CD4-positive, CD25-positive, alpha-beta regulatory T cell (primary cell): Measurements from ENCODE around the gene KRT6B. TPM values are rescaled to one million over a fixed set of nuclear protein-coding genes. Genes with fewer than 3 reads are reported as not detected.

Experiments
- ATAC-seq, 2 donors: fragments of 150-1000 bp; cut with Tn5 transposase; one replicate each; pipeline ENCODE4 v1.10.0; 2021; ENCODE audit warnings: low read depth in 2 of 2, moderate number of reproducible peaks in 2 of 2, moderate library complexity in 1 of 2
- DNase-seq, 3 donors: peaks; one replicate each; pipeline versions ENCODE4 v3.0.0 to v3.0.0-alpha.2; 2012 to 2022; ENCODE audit warnings: mixed read lengths in 1 of 3
- H3K27ac ChIP-seq: one replicate; pipeline ENCODE4 v1.7.0; 2013; ENCODE audit warnings: mild to moderate bottlenecking, low read length; ENCODE audit not compliant: insufficient read depth, poor library complexity, severe bottlenecking
- H3K27me3 ChIP-seq: one replicate; pipeline ENCODE4 v1.7.0; 2013; ENCODE audit warnings: low read length; ENCODE audit not compliant: control insufficient read depth, insufficient read depth
- H3K36me3 ChIP-seq: one replicate; pipeline ENCODE4 v1.7.0; 2013; ENCODE audit warnings: mild to moderate bottlenecking, low read length, moderate library complexity; ENCODE audit not compliant: control insufficient read depth, insufficient read depth
- H3K4me1 ChIP-seq: 2 replicates; pipeline ENCODE4 v1.7.0; 2013; ENCODE audit warnings: mild to moderate bottlenecking, low read length; ENCODE audit not compliant: insufficient read depth, control insufficient read depth, poor library complexity, severe bottlenecking
- H3K4me3 ChIP-seq: one replicate; pipeline ENCODE4 v1.7.0; 2013; ENCODE audit warnings: low read depth, mild to moderate bottlenecking, low read length, moderate library complexity
- H3K9me3 ChIP-seq, 2 experiments: 1 replicate in 1 of 2; 2 replicates in 1 of 2; pipeline ENCODE4 v1.7.0; 2013; ENCODE audit warnings: low read length in 2 of 2, mild to moderate bottlenecking in 1 of 2, moderate library complexity in 1 of 2; ENCODE audit not compliant: control insufficient read depth in 2 of 2
- H3K27ac Mint-ChIP-seq, 3 donors: one replicate each; pipeline ENCODE4 v1.8.0; 2020 to 2022; ENCODE audit warnings: mild to moderate bottlenecking in 3 of 3, mixed read lengths in 3 of 3, moderate library complexity in 2 of 3
- H3K27me3 Mint-ChIP-seq: one replicate; pipeline ENCODE4 v1.8.0; 2022; ENCODE audit warnings: mild to moderate bottlenecking, mixed read lengths
- H3K36me3 Mint-ChIP-seq: one replicate; pipeline ENCODE4 v1.8.0; 2020; ENCODE audit warnings: mixed read lengths
- H3K4me1 Mint-ChIP-seq, 4 donors: one replicate each; pipeline ENCODE4 v1.8.0; 2020 to 2022; ENCODE audit warnings: mixed read lengths in 4 of 4, mild to moderate bottlenecking in 1 of 4
- H3K4me3 Mint-ChIP-seq, 4 donors: one replicate each; pipeline ENCODE4 v1.8.0; 2020 to 2022; ENCODE audit warnings: mild to moderate bottlenecking in 4 of 4, mixed read lengths in 4 of 4, moderate library complexity in 3 of 4
- H3K9me3 Mint-ChIP-seq, 7 donors: one replicate each; pipeline ENCODE4 v1.8.0; 2020 to 2022; ENCODE audit warnings: mixed read lengths in 7 of 7, mild to moderate bottlenecking in 3 of 7, moderate library complexity in 2 of 7
- polyA plus RNA-seq, 4 donors: library from polyadenylated mRNA; unstranded; fragments of 300-500 nt; fragmentation: Illumina TruSeq; gene quantifications; one replicate each; pipeline ENCODE4 v1.2.3, GENCODE V29; 2021
- total RNA-seq: library from RNA; stranded (reverse); gene quantifications from one replicate; pipeline ENCODE4 v1.2.3, GENCODE V29; 2022

The KRT6B gene
- total and polyA plus RNA-seq, 5 donors from 2014 or later = not detected

DNA sequence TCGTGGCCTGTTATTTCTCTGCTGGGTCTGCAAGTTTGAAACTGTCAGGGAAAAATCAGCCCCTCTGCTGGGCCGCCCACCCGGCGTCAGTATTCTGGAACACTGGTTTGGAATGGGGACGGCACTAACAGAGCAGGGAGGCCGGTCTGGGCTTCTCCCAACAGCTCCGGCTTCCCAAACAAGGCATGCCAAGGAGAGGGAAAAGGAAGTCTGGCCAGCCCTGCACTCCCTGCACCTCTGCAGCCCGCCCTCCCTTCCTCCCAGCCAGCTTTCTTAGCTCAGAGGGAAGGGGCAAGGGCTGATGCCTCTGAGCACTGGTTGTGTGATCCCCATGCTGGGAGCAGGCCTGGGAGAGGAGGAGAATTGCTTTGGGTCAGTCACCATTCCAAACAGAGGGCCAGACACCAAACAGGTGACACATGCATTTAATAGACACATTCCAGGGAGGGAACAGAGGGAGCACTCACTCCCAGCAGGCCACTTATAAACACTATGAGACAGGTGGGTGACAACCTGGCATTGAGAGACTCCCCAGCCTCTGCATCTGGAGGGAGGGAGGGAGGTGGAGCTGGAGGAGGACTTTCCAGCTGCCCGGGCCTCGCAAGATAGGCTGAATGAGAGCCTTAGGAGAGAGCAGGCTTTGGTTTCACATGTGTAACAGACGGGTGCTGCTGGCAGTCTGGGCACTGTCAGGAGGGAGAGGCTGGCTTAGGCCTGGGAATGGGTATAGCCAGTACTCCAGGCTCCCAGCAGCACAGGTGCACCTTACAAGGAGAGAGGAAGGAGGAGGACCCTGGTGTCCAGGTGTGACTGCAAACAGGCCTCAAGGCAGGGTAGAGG is 28.1 kb downstream of the KRT6B start:
- H3K36me3 ChIP-seq = no peaks in the 10 kb centered on the region
- Mint-ChIP-seq H3K9me3 (no peaks in the 10 kb centered on the region), H3K4me1 (no peaks in the 10 kb centered on the region), H3K27ac (no peak overlapping the region), H3K27me3 (peaks cover 18% of the 10 kb centered on the region), H3K36me3 (no peaks in the 10 kb centered on the region), H3K4me3 (no peak overlapping the region)
- H3K4me3 ChIP-seq = no peak overlapping the region
- H3K27me3 ChIP-seq = no peaks in the 10 kb centered on the region
- H3K27ac ChIP-seq = no peak overlapping the region
- ATAC-seq (no peak), DNase-seq (no peak)
- H3K9me3 ChIP-seq = no peaks in the 10 kb centered on the region
- no peaks in the 10 kb centered on the region for H3K4me1 ChIP-seq

GRCh38 chr12:52423035-52423434 is 28.9 kb downstream of the KRT6B start:
- no peaks in the 10 kb centered on the region for H3K4me1 ChIP-seq
- Mint-ChIP-seq H3K4me3 (no peak overlapping the region), H3K9me3 (no peaks in the 10 kb centered on the region), H3K27ac (no peak overlapping the region), H3K4me1 (no peaks in the 10 kb centered on the region), H3K27me3 (peaks cover 14% of the 10 kb centered on the region), H3K36me3 (no peaks in the 10 kb centered on the region)
- ATAC-seq = no peak
- no peaks in the 10 kb centered on the region for H3K27me3 ChIP-seq
- H3K4me3 ChIP-seq = no peak overlapping the region
- no peak for DNase-seq
- no peak overlapping the region for H3K27ac ChIP-seq
- H3K36me3 ChIP-seq = no peaks in the 10 kb centered on the region
- H3K9me3 ChIP-seq = no peaks in the 10 kb centered on the region

DNA sequence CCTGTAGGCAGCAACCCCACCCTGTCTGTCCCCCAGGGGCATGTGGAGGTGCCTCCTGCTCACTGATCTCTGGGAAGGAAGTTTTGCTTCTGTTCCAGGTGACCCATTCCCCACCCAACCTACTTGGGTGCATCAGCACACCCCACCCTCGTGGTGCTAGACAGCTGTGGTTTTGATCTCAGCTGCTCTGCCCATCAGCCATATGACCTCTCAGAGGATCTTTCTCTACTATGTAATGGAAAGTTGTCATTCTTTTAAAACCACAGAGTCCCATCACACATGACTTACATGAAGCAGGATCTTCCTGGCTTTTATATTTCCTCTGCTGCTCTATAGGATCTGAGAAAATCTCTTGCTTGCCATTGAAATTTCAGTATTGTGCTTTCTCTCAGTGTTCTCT is 32.3 kb downstream of the KRT6B start:
- H3K36me3 Mint-ChIP-seq = no peaks in the 10 kb centered on the region
- no peak for ATAC-seq
- no peaks in the 10 kb centered on the region for H3K9me3 Mint-ChIP-seq

GRCh38 chr12:52418576-52419110 is 33.3 kb downstream of the KRT6B start:
- Mint-ChIP-seq H3K9me3 (no peaks in the 10 kb centered on the region), H3K36me3 (no peaks in the 10 kb centered on the region), H3K27ac (no peak overlapping the region), H3K27me3 (peaks cover 14% of the 10 kb centered on the region), H3K4me1 (no peaks in the 10 kb centered on the region), H3K4me3 (no peak overlapping the region)
- H3K36me3 ChIP-seq = no peaks in the 10 kb centered on the region
- ATAC-seq (no peak), DNase-seq (no peak)
- H3K4me1 ChIP-seq = no peaks in the 10 kb centered on the region
- no peak overlapping the region for H3K4me3 ChIP-seq
- peaks cover 3% of the 10 kb centered on the region for H3K27me3 ChIP-seq
- no peak overlapping the region for H3K27ac ChIP-seq
- no peaks in the 10 kb centered on the region for H3K9me3 ChIP-seq

More for the DNA sequence above, 32.3 kb downstream of the KRT6B start:
- no peaks in the 10 kb centered on the region for H3K9me3 ChIP-seq
- no peaks in the 10 kb centered on the region for H3K36me3 ChIP-seq
- H3K4me3 Mint-ChIP-seq = no peak overlapping the region
- no peaks in the 10 kb centered on the region for H3K4me1 Mint-ChIP-seq
- H3K4me3 ChIP-seq = no peak overlapping the region
- peaks cover 14% of the 10 kb centered on the region for H3K27me3 Mint-ChIP-seq
- H3K27me3 ChIP-seq = peaks cover 3% of the 10 kb centered on the region
- no peaks in the 10 kb centered on the region for H3K4me1 ChIP-seq
- no peak for DNase-seq
- H3K27ac Mint-ChIP-seq = no peak overlapping the region
- no peak overlapping the region for H3K27ac ChIP-seq

- DNase-seq (no peak), ATAC-seq (no peak)
- no peak overlapping the region for H3K4me3 ChIP-seq
- no peaks in the 10 kb centered on the region for H3K36me3 ChIP-seq
- Mint-ChIP-seq H3K36me3 (no peaks in the 10 kb centered on the region), H3K27me3 (peaks cover 14% of the 10 kb centered on the region), H3K4me1 (no peaks in the 10 kb centered on the region), H3K9me3 (no peaks in the 10 kb centered on the region), H3K27ac (no peak overlapping the region), H3K4me3 (no peak overlapping the region)
- H3K27me3 ChIP-seq = peaks cover 3% of the 10 kb centered on the region
- no peak overlapping the region for H3K27ac ChIP-seq
- no peaks in the 10 kb centered on the region for H3K9me3 ChIP-seq
- no peaks in the 10 kb centered on the region for H3K4me1 ChIP-seq
These were observed 34.2 kb downstream of the KRT6B start for GRCh38 chr12:52417740-52418139.

- Histone ChIP-seq H3K36me3 (no peaks in the 10 kb centered on the region), H3K9me3 (no peaks in the 10 kb centered on the region), H3K27ac (no peak overlapping the region), H3K27me3 (peaks cover 3% of the 10 kb centered on the region), H3K4me1 (no peaks in the 10 kb centered on the region), H3K4me3 (no peak overlapping the region)
- Mint-ChIP-seq H3K4me3 (no peak overlapping the region), H3K36me3 (no peaks in the 10 kb centered on the region), H3K27me3 (peaks cover 14% of the 10 kb centered on the region), H3K4me1 (no peaks in the 10 kb centered on the region), H3K27ac (no peak overlapping the region), H3K9me3 (no peaks in the 10 kb centered on the region)
- no peak for DNase-seq
- no peak for ATAC-seq
These were observed 35.2 kb downstream of the KRT6B start for GRCh38 chr12:52416795-52417194.

DNA sequence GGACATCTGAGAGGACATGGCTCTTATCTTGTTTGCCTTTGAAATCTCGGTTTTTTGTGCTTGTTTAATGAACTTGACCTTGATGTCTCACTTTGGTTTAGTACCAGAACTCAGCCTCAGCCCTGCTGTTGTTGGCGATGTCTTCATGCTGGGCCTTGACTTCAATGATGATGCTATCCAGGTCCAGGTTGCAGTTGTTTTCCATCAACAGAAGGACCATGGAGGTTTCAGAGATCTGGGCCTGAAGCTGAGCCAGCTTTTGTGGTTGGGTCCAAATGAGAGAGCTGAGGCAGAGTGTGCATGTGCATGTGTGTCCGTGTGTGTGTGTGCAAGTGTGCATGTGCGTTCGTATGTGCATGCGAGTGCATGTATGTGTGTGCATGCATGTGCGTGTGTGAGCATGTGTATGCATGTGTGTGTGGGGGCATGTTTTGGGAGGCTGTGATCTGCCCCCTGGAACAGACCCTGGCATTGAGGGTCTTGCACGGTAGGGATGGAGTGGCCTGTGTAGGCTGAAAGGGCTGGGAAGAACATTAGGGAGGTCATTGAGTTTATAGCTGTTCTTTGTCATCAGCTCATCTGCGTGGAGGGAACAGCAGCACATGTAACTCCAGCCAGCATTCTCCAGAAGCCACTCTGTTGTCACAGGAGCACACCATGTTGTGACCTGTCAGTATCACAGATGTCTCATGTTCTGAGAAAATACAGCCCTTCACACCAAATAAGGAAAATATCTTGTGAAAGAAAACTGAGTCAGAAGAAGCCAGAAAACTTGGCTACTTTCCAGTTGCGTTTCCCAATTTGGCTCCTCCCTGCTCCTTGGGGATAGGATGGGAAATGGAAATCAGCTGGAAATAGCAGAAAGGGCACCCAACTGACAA is 35.8 kb downstream of the KRT6B start:
- Mint-ChIP-seq H3K27ac (no peak overlapping the region), H3K9me3 (no peaks in the 10 kb centered on the region), H3K4me3 (no peak overlapping the region), H3K27me3 (peaks cover 9% of the 10 kb centered on the region), H3K4me1 (no peaks in the 10 kb centered on the region), H3K36me3 (no peaks in the 10 kb centered on the region)
- Histone ChIP-seq H3K4me3 (no peak overlapping the region), H3K9me3 (no peaks in the 10 kb centered on the region), H3K36me3 (no peaks in the 10 kb centered on the region), H3K4me1 (no peaks in the 10 kb centered on the region), H3K27ac (no peak overlapping the region), H3K27me3 (peaks cover 3% of the 10 kb centered on the region)
- ATAC-seq (no peak), DNase-seq (no peak)
